LNCAP (cell line): ENCODE results near the gene TBC1D4.

Experiments used
- TF ChIP-seq, protein P1 (sequence below): fragments of 450-650 bp; IDR thresholded peaks from 2 replicates; pipeline ENCODE4 v1.5.1; 2017; ENCODE audit warnings: mild to moderate bottlenecking

The TBC1D4 gene

DNA sequence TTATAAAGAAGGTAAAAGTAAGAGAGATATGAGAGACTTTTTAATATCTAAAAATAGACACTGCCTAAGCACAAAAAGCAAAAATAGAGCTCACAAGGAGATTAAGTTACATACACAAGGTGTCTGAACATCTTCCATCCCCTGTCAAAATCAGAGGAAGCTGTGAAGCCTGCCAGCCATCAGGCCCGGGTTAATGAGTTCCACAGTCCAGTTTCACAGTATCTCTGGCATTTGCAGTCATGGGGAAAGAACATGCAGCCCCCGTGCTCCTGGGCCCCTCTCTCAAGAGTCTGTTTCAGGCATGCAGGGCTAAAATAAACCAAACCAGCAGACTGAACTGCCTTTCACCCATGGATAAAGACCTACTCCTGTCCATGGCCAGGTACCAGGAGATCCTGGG lies 79.2 kb downstream of the TBC1D4 start:
- TF ChIP-seq, protein P1, sequence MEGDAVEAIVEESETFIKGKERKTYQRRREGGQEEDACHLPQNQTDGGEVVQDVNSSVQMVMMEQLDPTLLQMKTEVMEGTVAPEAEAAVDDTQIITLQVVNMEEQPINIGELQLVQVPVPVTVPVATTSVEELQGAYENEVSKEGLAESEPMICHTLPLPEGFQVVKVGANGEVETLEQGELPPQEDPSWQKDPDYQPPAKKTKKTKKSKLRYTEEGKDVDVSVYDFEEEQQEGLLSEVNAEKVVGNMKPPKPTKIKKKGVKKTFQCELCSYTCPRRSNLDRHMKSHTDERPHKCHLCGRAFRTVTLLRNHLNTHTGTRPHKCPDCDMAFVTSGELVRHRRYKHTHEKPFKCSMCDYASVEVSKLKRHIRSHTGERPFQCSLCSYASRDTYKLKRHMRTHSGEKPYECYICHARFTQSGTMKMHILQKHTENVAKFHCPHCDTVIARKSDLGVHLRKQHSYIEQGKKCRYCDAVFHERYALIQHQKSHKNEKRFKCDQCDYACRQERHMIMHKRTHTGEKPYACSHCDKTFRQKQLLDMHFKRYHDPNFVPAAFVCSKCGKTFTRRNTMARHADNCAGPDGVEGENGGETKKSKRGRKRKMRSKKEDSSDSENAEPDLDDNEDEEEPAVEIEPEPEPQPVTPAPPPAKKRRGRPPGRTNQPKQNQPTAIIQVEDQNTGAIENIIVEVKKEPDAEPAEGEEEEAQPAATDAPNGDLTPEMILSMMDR, result no peak

DNA sequence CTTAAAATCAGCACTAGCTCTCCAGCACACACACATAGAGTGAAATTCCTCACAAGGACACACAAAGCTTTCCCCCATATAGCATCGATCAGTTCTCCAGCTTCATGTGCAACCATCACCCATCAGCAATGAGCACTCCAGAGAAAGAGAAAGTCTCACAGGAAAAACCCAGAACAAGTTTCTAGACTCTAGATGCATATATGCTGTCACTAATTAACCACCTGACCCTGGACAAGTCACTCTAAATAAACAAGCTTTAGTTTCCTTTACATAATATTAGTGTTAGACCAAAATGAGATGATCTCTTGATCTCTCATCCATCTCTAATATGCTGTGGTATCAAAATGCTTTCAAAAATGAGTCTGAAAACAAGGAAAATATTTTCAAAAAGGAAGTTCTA lies 81.2 kb downstream of the TBC1D4 start:
- TF ChIP-seq, protein P1, result no peak

DNA sequence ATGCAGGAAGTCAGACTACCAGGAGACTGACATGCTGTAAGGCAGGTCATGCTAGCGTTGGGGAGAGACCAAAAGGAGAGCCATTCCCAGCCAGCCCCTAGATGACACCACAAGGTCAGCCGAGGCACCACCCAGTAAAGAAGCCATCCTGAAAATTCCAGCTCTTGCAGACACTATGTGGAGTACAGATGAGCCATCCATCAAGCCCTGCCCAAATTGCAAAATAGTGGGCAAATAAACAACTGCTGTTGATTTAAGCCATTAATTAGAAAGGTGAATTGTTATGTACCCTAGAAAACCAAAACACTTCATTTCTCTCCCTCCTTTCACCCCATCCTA lies 82.1 kb downstream of the TBC1D4 start:
- TF ChIP-seq, protein P1, result no peak

DNA sequence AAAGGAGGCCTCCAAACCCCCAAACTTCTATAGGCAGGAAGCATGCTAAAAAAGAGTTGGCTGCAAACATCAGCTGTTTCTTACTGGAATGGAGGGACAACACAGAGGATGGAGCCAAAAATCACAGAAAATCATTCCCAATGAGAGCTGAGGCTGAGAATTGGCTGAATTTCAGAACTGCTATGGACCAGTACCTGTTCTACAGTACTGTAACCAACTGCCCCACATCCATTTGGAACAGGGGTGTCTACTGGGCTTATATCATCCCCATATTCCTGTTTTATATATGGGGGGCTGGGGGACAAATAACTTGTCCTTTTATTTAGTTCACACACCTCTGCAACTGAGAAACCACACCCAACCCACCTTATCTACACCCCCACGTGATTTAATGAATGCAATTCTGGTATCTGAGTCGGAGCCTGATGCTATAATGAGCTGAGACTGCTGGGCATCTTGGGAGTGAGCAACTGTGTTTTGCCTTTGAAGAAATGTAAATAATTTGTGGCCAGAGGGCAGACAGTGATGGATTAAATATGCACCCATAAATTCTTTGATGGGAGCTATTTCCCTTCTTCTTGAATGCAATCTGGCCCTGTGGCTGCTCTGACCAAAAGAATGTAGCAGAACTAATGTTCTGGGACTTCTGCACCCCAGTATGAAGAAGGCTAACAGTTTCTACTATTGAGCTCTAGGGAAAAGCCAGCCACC lies 82.6 kb downstream of the TBC1D4 start:
- TF ChIP-seq, protein P1, result no peak

DNA sequence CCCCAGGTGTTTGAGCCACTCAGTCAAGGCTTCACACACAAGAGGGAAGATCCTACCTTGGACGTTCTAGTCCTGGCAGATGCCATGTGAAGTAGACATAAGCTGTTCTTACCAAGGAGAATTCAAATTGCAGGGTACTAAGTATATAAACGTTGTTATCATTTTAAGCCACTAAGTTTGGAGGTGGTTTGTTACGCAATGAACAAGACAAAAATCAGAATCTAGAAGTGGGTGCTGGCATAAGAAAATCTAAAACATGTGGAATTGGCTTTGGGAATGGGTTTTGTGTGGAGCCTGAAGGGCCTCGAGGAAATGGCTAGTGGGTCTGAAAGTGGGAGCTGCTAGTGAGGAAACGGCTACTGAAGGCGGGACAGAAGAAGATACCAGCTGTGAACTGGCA lies 83.9 kb downstream of the TBC1D4 start:
- TF ChIP-seq, protein P1, result no peak

DNA sequence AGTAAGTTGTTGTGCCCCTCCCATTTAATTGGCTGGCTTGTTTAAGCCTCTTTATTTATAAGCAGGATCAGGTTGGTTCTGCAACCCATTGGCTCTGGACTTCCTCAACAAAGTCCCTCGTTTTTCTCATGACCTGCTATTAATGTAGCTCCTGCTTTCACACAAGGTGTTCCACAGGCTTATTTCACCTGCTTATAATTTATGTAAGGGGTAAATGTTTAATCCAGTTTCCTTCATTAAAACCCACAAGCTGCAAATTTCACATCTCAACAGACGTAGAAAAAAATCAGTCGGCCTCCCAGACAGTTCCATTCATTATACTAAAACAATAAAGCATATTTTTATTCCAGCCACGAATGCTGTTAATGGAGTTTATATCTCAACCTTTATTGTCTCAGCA lies 86.1 kb downstream of the TBC1D4 start:
- TF ChIP-seq, protein P1, result no peak

DNA sequence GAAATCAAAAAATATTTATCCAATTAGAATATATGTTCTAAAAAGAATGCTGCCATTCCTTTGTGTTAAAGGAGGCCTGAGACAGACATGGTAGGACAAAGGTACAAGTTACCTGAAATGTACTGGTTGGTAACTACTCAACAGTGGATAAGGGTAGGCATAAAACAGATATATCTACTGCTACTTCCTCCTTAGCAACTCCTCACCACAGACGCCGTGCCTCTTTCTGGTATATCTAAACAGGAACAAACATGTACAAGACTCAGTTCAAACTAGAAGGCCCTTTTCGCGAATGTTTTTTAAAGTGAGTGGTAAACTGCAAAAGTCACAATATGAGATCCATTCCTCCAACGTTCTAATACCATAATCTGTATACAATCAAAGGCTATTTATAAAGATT lies 86.9 kb downstream of the TBC1D4 start:
- TF ChIP-seq, protein P1, result no peak
